GM21619 (cell line): ENCODE results near the gene SLC35G4.
"Not testable (repeated sequence)": the region's sequence is repeated elsewhere in the genome, so short reads cannot be mapped to it uniquely, and the experiment has no call there.

ENCODE experiments used
- ATAC-seq: cut with Tn5 transposase; IDR thresholded peaks from one replicate; pipeline ENCODE4 v1.9.1; 2021; ENCODE audit not compliant: unreplicated experiment

SLC35G4 gene

GRCh38 chr18:11613611-11614010 lies 4.2 kb downstream of the SLC35G4 start:
- not testable (repeated sequence) for ATAC-seq

DNA sequence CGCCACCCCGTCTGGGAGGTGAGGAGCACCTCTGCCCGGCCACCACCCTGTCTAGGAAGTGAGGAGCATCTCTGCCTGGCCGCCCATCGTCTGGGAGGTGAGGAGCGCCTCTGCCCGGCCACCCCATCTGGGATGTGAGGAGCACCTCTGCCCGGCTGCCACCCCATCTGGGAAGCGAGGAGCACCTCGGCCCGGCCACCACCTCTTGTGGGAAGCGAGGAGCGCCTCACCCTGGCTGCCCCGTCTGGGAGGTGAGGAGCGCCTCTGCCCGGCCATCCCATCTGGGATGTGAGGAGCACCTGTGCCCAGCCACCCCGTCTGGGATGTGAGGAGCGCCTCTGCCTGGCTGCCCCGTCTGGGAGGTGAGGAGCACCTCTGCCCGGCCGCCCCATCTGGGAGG lies 4.6 kb downstream of the SLC35G4 start:
- not testable (repeated sequence) for ATAC-seq

- not testable (repeated sequence) for ATAC-seq
Observed at GRCh38 chr18:11614981-11615380, 5.6 kb downstream of the SLC35G4 start.

GRCh38 chr18:11647310-11647709 lies 37.9 kb downstream of the SLC35G4 start:
- not testable (repeated sequence) for ATAC-seq

- not testable (repeated sequence) for ATAC-seq
Observed at GRCh38 chr18:11647804-11648203, 38.4 kb downstream of the SLC35G4 start.

DNA sequence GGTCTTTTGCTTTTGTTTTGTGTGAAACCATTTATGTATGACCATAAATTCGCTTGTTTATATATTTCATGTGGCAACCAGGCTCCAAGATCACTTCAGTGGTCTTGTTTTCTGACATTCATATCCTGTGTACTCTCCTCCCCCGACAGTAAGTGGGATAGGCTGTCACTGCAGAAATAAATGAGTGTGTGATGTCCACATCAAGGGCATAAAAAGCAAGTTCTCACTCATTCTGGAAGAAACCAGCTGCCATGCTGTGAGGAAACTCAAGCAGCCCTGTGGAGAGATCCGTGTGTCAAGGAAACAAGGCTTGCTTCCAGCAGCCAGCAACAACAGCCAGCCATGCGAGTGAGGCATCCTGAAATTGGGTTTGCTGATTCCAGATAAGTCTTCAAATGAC lies 40.4 kb downstream of the SLC35G4 start:
- no peak for ATAC-seq

DNA sequence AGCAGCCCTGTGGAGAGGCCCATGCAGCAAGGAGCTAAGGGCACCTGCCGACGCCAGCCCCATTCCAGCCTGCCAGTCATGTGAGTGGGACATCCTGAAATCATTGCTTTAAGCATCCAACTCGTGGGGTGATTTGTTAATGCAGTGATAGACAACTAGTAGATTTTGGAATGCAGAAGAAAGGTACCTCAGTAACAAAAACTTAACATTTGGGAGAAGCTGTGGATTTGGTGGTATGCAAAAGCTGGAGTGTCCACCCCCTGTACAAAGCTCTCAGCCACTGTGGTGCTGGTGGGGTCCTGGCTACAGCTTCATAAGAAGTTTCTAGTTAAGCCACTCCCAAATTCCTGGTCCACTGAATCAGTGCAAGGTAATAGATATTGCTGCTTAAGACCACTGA lies 42.5 kb downstream of the SLC35G4 start:
- ATAC-seq, result no peak

DNA sequence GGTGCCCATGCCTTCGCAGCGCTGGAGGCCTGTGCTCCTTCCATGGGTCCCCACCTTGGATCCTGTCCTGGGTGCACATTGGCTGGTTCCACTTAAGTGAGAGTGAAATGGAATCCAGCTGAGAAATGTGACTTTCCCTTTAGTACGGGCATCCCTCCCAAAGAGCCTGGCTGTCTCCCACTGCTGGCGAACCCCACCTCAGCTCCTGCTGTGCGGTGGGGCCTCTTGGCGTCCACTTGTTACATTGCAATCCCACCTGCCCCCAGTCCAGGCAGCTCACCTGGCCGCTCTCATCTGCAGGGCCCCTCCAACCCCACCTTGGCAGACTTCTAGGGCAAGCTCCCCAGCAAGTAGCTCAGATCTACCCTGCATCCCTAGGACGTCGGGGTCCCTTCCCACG lies 44.1 kb downstream of the SLC35G4 start:
- ATAC-seq, result no peak

DNA sequence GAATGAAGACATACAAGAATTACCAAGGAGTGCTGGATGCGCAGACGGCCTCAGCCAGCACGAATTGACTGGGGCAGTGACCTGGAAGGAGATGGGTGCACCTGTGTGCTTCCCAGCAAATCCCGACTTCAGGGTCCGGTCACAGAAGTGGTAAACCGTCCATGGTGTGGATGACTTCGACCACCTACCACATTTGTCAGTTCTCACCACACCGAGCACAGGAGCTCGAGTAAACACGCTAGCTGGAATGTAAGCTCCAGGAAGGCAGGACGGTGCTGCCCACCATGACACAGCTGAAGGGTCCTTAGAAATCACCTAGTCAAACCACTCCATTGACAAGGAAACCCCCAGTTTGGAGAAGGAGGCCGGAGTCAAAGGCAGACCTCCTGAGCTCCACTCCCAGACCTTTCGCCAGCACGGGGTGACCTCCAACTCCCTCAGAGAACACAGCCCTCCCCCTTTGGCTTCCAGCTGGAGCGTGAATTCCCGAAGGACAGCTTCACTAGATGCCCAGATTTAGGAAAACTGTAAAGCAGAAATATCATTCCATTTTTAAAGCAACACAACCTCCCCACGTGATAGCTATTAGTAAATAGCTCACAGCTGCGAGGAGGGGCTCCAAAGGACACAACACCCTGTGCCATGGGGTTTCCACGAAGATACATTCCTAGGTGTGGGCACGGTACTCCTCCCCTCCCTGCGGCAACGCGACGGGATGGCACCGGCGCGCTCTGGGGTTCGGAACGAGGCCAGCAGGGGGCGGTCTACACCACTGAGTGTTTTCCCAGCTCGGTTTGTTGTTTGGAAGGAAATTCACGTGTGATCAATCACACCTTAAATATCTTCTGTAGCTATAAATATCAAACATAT lies 45.6 kb downstream of the SLC35G4 start:
- ATAC-seq, result no peak

GRCh38 chr18:11655606-11655932 lies 46.2 kb downstream of the SLC35G4 start:
- no peak for ATAC-seq

GRCh38 chr18:11657152-11657551 lies 47.8 kb downstream of the SLC35G4 start:
- no peak for ATAC-seq

GRCh38 chr18:11657554-11657953 lies 48.2 kb downstream of the SLC35G4 start:
- ATAC-seq, result no peak

- no peak for ATAC-seq
Observed at GRCh38 chr18:11658019-11658418, 48.6 kb downstream of the SLC35G4 start.

- ATAC-seq, result no peak
Observed at GRCh38 chr18:11658989-11659388, 49.6 kb downstream of the SLC35G4 start.
